ENCODE measurements around the gene ERN1. TPM values are rescaled to one million over a fixed set of nuclear protein-coding genes. Genes with fewer than 3 reads are reported as not detected.

ERN1 gene
- total and polyA plus RNA-seq, 2 donors (not counting 3 experiments of a cell fraction or from before 2014, with no cell fraction given) = 9.1 to 21.5 TPM

GRCh38 chr17:64177311-64178010 lies 47.5 kb upstream of the ERN1 start:
- peaks cover 0 to 4% of the 10 kb centered on the region in 2 experiments for H3K36me3 ChIP-seq (ENCODE audit: control insufficient read depth in 2 of 2, extremely low read depth in 1 of 2, insufficient read depth in 2 of 2, low read length in 2 of 2)
- no peak overlapping the region for H2AFZ ChIP-seq (ENCODE audit: low read depth, low read length)
- intact Hi-C loops (cut with micrococcal nuclease) = no loop called here
- ChIA-PET CTCF (interaction anchor here (1.3 to 2.0 kb wide), 2 partner anchors 44 to 72 kb away, joined by 3 to 6 read pairs; no protein-coding TSS in a partner anchor), POLR2A (no interaction called here)
- DNase-seq (ENCODE audit: low read depth, low spot score) (no peak), FAIRE-seq (no peak)
- H3K4me3 ChIP-seq (replicated peaks in 1 of 3; ENCODE audit: insufficient read depth in 1 of 3, low read depth in 1 of 3, low read length in 3 of 3) = no peak overlapping the region
- TF ChIP-seq MYC (IDR thresholded peaks at IDR 0.05; ENCODE audit: low read depth, low read length) (no peak), POLR2AphosphoS5 (IDR thresholded peaks at IDR 0.05; ENCODE audit: insufficient read depth, low read depth, low read length) (no peak), POLR2A (IDR thresholded peaks at IDR 0.05; ENCODE audit: low read depth, low read length) (no peak), FOS (IDR thresholded peaks at IDR 0.05; ENCODE audit: borderline replicate concordance, insufficient read depth, low read length) (no peak), GATA2 (IDR thresholded peaks at IDR 0.05; ENCODE audit: insufficient read depth, insufficient read length, low read depth, low read length) (no peak), JUN (IDR thresholded peaks at IDR 0.05; ENCODE audit: borderline replicate concordance, insufficient read depth, insufficient read length, low read depth) (no peak), EZH2 (IDR thresholded peaks at IDR 0.05; ENCODE audit: borderline replicate concordance, low read depth, low read length, severe bottlenecking) (no peak), MAX (IDR thresholded peaks at IDR 0.05; ENCODE audit: insufficient read depth, insufficient read length) (no peak)
- TF ChIP-seq, protein P1, sequence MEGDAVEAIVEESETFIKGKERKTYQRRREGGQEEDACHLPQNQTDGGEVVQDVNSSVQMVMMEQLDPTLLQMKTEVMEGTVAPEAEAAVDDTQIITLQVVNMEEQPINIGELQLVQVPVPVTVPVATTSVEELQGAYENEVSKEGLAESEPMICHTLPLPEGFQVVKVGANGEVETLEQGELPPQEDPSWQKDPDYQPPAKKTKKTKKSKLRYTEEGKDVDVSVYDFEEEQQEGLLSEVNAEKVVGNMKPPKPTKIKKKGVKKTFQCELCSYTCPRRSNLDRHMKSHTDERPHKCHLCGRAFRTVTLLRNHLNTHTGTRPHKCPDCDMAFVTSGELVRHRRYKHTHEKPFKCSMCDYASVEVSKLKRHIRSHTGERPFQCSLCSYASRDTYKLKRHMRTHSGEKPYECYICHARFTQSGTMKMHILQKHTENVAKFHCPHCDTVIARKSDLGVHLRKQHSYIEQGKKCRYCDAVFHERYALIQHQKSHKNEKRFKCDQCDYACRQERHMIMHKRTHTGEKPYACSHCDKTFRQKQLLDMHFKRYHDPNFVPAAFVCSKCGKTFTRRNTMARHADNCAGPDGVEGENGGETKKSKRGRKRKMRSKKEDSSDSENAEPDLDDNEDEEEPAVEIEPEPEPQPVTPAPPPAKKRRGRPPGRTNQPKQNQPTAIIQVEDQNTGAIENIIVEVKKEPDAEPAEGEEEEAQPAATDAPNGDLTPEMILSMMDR (IDR thresholded peaks at IDR 0.05; ENCODE audit: extremely low read depth in 1 of 2, insufficient read depth in 1 of 2, low read depth in 1 of 2, low read length in 2 of 2) = no peak
- H3K4me1 ChIP-seq (ENCODE audit: control insufficient read depth, extremely low read depth, insufficient read depth, low read length) = peaks cover 32% of the 10 kb centered on the region
- H4K20me1 ChIP-seq (replicated peaks; ENCODE audit: control insufficient read depth, extremely low read depth, insufficient read depth, low read length) = no peaks in the 10 kb centered on the region
- H3K27ac ChIP-seq (ENCODE audit: insufficient read depth, low read depth, low read length) = no peak overlapping the region
- H3K27me3 ChIP-seq (ENCODE audit: control insufficient read depth in 2 of 2, insufficient read depth in 2 of 2, low read length in 2 of 2) = no peaks in the 10 kb centered on the region
- no peaks in the 10 kb centered on the region for H3K79me2 ChIP-seq (ENCODE audit: control insufficient read depth, insufficient read depth, low read length)
- H3K9me1 ChIP-seq (replicated peaks; ENCODE audit: control insufficient read depth, extremely low read depth, insufficient read depth, low read length) = no peaks in the 10 kb centered on the region
- H3K9ac ChIP-seq (replicated peaks; ENCODE audit: extremely low read depth, insufficient read depth, low read length) = no peak overlapping the region
- no TSS peak for BruUV-seq (replicated peaks)
- H3K4me2 ChIP-seq (ENCODE audit: insufficient read depth, low read length) = no peak overlapping the region
- no peaks in the 10 kb centered on the region for H3K9me3 ChIP-seq (replicated peaks; ENCODE audit: control insufficient read depth, insufficient read depth, low read length)
- dilution Hi-C loops (cut with MboI; ENCODE audit: extremely low pct_ligation_motif_present, low sequenced_read_pairs) = no loop called here
